OCI-LY7 (cell line): ENCODE measurements around the gene CNIH2. TPM values are rescaled to one million over a fixed set of nuclear protein-coding genes. Genes with fewer than 3 reads are reported as not detected.

Experiments
- BruUV-seq: library from RNA; stranded (reverse); fragments of 400-500 nt; replicated peaks from 2 replicates; lab custom pipeline; 2021; lab: Mats Ljungman, UMichigan
- CTCF ChIA-PET: fragments of 300-600 bp; sonication (Branson Sonifier 250); formaldehyde crosslinking; loops from one replicate; lab custom pipeline; 2022; ENCODE audit warnings: antibody characterized with exemption; ENCODE audit not compliant: unreplicated experiment; lab: Charles Lee
- POLR2A ChIA-PET: fragments of 300-600 bp; sonication (Branson Sonifier 250); formaldehyde crosslinking; loops from one replicate; lab custom pipeline; 2022; ENCODE audit warnings: antibody characterized with exemption; lab: Charles Lee
- DNase-seq: peaks from one replicate; pipeline ENCODE4 v3.0.0-alpha.2; 2015; ENCODE audit warnings: low spot score
- H2AFZ ChIP-seq: fragments of 200-600 bp; sonication (generic), shearing (Covaris generic); 2 replicates; pipeline ENCODE4 v1.6.1; 2014; ENCODE audit warnings: mild to moderate bottlenecking, antibody characterized with exemption, low read length, moderate library complexity
- H3K27ac ChIP-seq: fragments of 200-600 bp; sonication (generic); 2 replicates; pipeline ENCODE4 v1.5.1; 2014; ENCODE audit warnings: mixed run types, low read depth, mild to moderate bottlenecking, moderate library complexity, low read length, inconsistent platforms; ENCODE audit not compliant: poor library complexity, severe bottlenecking
- H3K36me3 ChIP-seq: fragments of 200-600 bp; sonication (generic); 2 replicates; pipeline ENCODE4 v1.6.1; 2014; ENCODE audit warnings: mild to moderate bottlenecking, antibody characterized with exemption, low read length, moderate library complexity, mixed read lengths; ENCODE audit not compliant: insufficient read depth
- H3K4me1 ChIP-seq: fragments of 200-600 bp; sonication (generic); 2 replicates; pipeline ENCODE4 v1.5.1; 2014; ENCODE audit warnings: mild to moderate bottlenecking, low read length; ENCODE audit not compliant: insufficient read depth, poor library complexity, severe bottlenecking
- H3K4me2 ChIP-seq: fragments of 200-600 bp; sonication (generic); 2 replicates; pipeline ENCODE4 v1.6.1; 2014; ENCODE audit warnings: mild to moderate bottlenecking, low read length
- H3K4me3 ChIP-seq: fragments of 200-600 bp; sonication (generic); 2 replicates; pipeline ENCODE4 v1.5.1; 2014; ENCODE audit warnings: mild to moderate bottlenecking, low read depth, low read length; ENCODE audit not compliant: poor library complexity, severe bottlenecking
- H3K79me2 ChIP-seq: fragments of 200-600 bp; sonication (generic); 2 replicates; pipeline ENCODE4 v1.6.1; 2016; ENCODE audit warnings: low read depth, mild to moderate bottlenecking, low read length, moderate library complexity, mixed read lengths; ENCODE audit not compliant: insufficient read depth
- H3K9me2 ChIP-seq: fragments of 200-600 bp; sonication (generic); 2 replicates; pipeline ENCODE4 v1.6.1; 2016; ENCODE audit warnings: mild to moderate bottlenecking, low read length, mixed read lengths; ENCODE audit not compliant: insufficient read depth
- H3K9me3 ChIP-seq: fragments of 200-600 bp; sonication (generic); 2 replicates; pipeline ENCODE4 v1.6.1; 2014; ENCODE audit warnings: mild to moderate bottlenecking, mixed run types, low read length, mixed read lengths
- H4K20me1 ChIP-seq: fragments of 200-600 bp; sonication (generic); 2 replicates; pipeline ENCODE4 v1.6.1; 2014; ENCODE audit warnings: mild to moderate bottlenecking, antibody characterized with exemption, low read length, moderate library complexity, mixed read lengths; ENCODE audit not compliant: insufficient read depth
- EZH2phosphoT487 ChIP-seq: fragments of 200-600 bp; sonication (generic); IDR thresholded peaks from 2 replicates; pipeline ENCODE4 v1.6.1; 2018; ENCODE audit warnings: low read depth, borderline replicate concordance, mild to moderate bottlenecking, mixed run types, antibody characterized with exemption, low read length, moderate library complexity, mixed read lengths
- intact Hi-C: fragments of 100-400 bp; cut with micrococcal nuclease; formaldehyde crosslinking; loops from one replicate; pipeline ENCODE4 v1.10.0; 2022; ENCODE audit not compliant: unreplicated experiment
- total RNA-seq, 2 experiments: library from RNA; depleted of rRNA in 1 of 2; stranded (reverse); fragments of >200 nt in 1 of 2; shearing (Covaris generic) in 1 of 2; gene quantifications; 2 replicates each; pipeline ENCODE4 v1.2.3, GENCODE V29; 2014 to 2022
- TF ChIP-seq, protein P1 (sequence below): fragments of 200-600 bp; sonication (generic); conservative IDR thresholded peaks from 2 replicates; pipeline ENCODE4 v1.5.1; 2014; ENCODE audit warnings: mild to moderate bottlenecking, antibody characterized with exemption, low read length, moderate library complexity, mixed read lengths

CNIH2 gene
- total RNA-seq, 2 experiments from 2014 or later = 0.60 to 2.7 TPM

DNA sequence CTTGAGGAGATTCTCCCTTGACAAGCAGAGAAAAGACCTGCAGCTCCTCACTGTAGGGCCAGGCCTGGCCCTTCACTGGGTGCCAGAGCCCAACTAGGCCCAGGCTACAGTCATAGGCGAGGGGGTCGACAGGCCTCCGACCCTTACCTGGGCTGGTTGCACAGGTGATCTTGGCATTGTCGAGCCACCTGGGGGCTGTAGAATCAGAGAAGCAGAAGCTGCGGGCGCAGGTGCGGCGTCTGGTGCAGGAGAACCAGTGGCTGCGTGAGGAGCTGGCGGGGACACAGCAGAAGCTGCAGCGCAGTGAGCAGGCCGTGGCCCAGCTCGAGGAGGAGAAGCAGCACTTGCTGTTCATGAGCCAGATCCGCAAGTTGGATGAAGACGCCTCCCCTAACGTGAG lies 16.4 kb upstream of the CNIH2 start:
- Histone ChIP-seq H3K4me1 (peaks cover 9% of the 10 kb centered on the region), H3K9me2 (no peaks in the 10 kb centered on the region), H4K20me1 (no peaks in the 10 kb centered on the region; the same call in 1 of the 2 replicates), H3K79me2 (peaks cover 13% of the 10 kb centered on the region; the same call in 1 of the 2 replicates), H3K27ac (no peak overlapping the region), H2AFZ (no peak overlapping the region), H3K4me2 (no peak overlapping the region), H3K4me3 (no peak overlapping the region), H3K9me3 (no peaks in the 10 kb centered on the region), H3K36me3 (peaks cover 76% of the 10 kb centered on the region)
- intact Hi-C loops = no loop called here
- no TSS peak for BruUV-seq
- no peak for DNase-seq
- no peak for TF ChIP-seq EZH2phosphoT487
- TF ChIP-seq, protein P1, sequence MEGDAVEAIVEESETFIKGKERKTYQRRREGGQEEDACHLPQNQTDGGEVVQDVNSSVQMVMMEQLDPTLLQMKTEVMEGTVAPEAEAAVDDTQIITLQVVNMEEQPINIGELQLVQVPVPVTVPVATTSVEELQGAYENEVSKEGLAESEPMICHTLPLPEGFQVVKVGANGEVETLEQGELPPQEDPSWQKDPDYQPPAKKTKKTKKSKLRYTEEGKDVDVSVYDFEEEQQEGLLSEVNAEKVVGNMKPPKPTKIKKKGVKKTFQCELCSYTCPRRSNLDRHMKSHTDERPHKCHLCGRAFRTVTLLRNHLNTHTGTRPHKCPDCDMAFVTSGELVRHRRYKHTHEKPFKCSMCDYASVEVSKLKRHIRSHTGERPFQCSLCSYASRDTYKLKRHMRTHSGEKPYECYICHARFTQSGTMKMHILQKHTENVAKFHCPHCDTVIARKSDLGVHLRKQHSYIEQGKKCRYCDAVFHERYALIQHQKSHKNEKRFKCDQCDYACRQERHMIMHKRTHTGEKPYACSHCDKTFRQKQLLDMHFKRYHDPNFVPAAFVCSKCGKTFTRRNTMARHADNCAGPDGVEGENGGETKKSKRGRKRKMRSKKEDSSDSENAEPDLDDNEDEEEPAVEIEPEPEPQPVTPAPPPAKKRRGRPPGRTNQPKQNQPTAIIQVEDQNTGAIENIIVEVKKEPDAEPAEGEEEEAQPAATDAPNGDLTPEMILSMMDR = no peak
- CTCF ChIA-PET = no interaction called here
- POLR2A ChIA-PET = no interaction called here

DNA sequence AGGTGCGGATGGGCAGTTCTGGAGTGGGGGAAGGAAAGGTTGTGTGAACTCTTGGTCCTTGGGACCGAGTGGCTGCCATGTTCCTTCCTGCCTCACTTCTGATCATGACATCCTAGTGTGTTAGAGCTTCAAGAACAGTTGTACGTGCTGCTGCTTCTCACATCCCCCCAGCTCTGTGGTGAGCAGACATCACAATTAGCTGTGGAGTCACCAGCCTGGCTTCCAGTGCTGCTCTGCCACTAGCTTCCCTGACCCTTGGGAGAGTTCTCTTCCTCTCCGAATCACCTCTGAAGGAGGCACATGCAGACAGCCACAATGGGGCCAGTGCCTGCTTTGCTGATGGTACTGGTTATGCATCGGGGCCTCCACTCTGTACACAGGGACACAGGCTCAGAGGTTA lies 15.8 kb upstream of the CNIH2 start:
- CTCF ChIA-PET = no interaction called here
- Histone ChIP-seq H3K9me2 (no peaks in the 10 kb centered on the region), H2AFZ (no peak overlapping the region), H3K9me3 (no peaks in the 10 kb centered on the region), H3K4me1 (peaks cover 13% of the 10 kb centered on the region), H3K27ac (no peak overlapping the region), H4K20me1 (no peaks in the 10 kb centered on the region; the same call in 1 of the 2 replicates), H3K79me2 (peaks cover 13% of the 10 kb centered on the region; the same call in 1 of the 2 replicates), H3K36me3 (peaks cover 82% of the 10 kb centered on the region), H3K4me2 (no peak overlapping the region), H3K4me3 (no peak overlapping the region)
- no TSS peak for BruUV-seq
- no peak for DNase-seq
- intact Hi-C loops = no loop called here
- POLR2A ChIA-PET = no interaction called here
- TF ChIP-seq, protein P1 = no peak
- TF ChIP-seq EZH2phosphoT487 = no peak

DNA sequence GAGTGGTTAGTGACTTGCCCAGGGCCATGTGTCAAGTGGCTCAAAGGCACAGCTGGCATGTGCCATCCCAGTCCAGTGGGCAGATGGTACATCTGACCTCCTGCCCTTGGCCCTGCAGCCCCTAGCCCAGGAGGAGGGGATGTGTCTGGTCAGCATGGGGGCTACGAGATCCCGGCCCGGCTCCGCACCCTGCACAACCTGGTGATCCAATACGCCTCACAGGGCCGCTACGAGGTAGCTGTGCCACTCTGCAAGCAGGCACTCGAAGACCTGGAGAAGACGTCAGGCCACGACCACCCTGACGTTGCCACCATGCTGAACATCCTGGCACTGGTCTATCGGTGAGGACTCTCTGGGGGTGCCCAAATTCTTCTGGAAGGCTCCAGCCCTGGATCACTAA lies 15.3 kb upstream of the CNIH2 start:
- Histone ChIP-seq H3K4me1 (peaks cover 17% of the 10 kb centered on the region), H3K9me2 (no peaks in the 10 kb centered on the region), H3K4me3 (no peak overlapping the region), H3K9me3 (no peaks in the 10 kb centered on the region), H3K4me2 (no peak overlapping the region), H2AFZ (no peak overlapping the region), H3K79me2 (peaks cover 13% of the 10 kb centered on the region; the same call in 1 of the 2 replicates), H3K36me3 (peaks cover 82% of the 10 kb centered on the region), H4K20me1 (no peaks in the 10 kb centered on the region; the same call in 1 of the 2 replicates), H3K27ac (no peak overlapping the region)
- POLR2A ChIA-PET = no interaction called here
- intact Hi-C loops = no loop called here
- TF ChIP-seq, protein P1 = no peak
- TF ChIP-seq EZH2phosphoT487 = no peak
- CTCF ChIA-PET = no interaction called here
- no TSS peak for BruUV-seq
- DNase-seq = no peak
